ENCODE results near the gene STARD10.

STARD10 gene

DNA sequence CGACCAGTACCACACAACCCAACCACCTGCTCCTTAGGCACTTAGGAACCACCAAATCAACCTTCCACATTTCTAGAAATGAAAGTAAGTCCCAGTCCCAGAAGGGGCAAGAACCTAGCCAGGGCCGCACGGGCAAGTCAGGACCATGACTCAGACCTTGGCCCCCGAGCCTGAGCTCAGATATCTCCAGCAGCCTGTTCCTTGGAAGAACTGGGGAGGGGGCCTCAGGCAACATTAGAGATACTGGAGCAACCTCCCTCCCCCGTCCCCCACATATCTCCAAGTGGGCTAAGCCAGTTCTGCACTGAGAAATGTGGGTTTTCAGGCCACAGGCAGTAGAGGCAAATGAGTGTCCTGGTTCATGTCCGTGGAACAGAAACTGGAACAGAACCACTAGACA, 49.4 kb downstream of the STARD10 start:
- Histone ChIP-seq H3K9me3 (replicated peaks; ENCODE audit: low read length) (no peaks in the 10 kb centered on the region), H3K4me1 (ENCODE audit: control insufficient read depth, insufficient read depth, low read length) (peaks cover 6% of the 10 kb centered on the region), H3K4me2 (ENCODE audit: low read length) (no peak overlapping the region), H3K27me3 (ENCODE audit: control insufficient read depth, insufficient read depth, low read length) (no peaks in the 10 kb centered on the region), H3K36me3 (ENCODE audit: insufficient read depth, low read length) (no peaks in the 10 kb centered on the region), H3K4me3 (ENCODE audit: low read length) (no peak overlapping the region), H3K9ac (ENCODE audit: low read depth, low read length) (no peak overlapping the region)

DNA sequence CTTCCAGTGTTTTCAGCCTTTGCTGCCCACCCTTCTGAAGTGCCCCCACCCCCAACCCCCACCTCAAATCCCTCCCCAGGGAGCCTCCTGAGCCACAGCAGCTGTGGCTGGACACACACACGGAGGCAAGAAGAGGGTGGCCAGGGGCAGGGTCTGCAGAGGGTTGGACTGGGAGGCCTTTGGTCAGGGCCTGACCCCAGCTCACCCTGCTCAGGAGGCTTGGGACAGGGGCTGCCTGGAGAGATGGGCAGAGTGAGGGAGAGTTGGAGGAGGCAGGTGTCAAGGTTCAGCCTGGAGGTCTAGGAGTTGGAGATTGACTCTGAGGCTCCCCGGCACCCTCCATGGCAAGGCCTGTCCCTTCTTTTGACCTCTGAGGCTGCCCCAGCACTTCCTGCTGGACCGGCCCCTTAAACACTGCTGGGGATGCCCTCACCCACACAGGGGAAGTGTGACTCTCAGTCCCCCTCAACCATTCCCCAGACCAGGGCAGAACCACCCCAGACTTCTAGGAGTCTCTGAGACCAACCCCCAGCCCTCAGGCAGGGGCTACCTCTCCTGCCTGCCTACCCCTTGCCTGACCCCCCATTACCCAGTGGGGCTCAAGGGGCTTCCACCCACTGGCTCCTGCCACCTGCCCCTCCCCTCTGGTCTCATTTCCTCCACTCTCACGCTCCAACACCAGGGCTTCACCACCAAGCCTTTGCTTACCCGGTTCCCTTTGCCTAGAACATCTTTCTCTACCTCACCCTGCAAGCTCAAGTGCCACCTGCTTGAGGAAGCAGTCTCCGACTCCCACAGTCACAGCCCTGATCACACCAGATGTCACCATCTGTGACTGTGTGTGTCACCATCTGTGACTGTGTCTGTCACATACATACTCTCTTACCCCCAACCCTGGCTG, 50.3 kb downstream of the STARD10 start:
- Histone ChIP-seq H3K4me1 (ENCODE audit: control insufficient read depth, insufficient read depth, low read length) (peaks cover 8% of the 10 kb centered on the region), H3K9me3 (replicated peaks; ENCODE audit: low read length) (no peaks in the 10 kb centered on the region), H3K9ac (ENCODE audit: low read depth, low read length) (no peak overlapping the region), H3K27me3 (ENCODE audit: control insufficient read depth, insufficient read depth, low read length) (no peaks in the 10 kb centered on the region), H3K36me3 (ENCODE audit: insufficient read depth, low read length) (no peaks in the 10 kb centered on the region), H3K4me3 (ENCODE audit: low read length) (no peak overlapping the region), H3K4me2 (ENCODE audit: low read length) (no peak overlapping the region)

DNA sequence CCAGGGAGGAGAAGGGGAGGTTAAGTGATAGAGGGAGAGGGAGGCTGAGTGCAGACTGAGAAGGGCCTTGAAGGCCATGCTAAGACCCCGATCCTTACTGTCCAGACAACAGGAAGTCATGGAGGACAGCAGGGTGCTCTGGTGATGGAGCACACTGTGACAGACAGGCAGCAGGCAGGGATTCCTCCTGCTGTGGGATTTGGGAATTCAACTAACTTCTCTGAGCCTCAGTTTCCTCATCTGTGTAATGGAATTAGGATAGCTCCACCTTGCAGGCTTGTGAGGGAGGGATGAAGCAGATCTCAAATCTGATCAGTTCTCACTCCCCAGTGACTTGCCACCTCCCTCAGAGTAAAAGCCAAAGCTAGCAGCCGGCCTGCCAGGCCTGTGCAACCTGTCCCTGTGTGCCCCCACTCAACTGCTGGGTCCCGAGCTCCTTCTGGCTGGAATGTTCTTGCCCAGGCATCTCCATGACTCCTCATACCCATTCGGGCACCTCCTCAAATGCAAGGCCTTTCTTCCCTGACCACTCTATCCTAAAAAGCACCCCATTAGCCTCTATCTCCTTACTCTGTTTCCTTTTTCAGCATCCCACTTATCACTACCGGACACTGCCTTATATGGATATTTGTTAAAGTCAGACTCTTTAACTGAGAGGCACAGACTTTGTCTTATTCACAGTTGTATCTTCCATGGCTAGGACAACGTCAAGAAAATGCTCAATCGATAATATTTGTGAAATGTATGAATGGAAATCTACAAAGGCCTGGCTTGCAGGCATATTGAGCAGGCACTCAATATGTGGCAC, 51.1 kb downstream of the STARD10 start:
- Histone ChIP-seq H3K27me3 (ENCODE audit: control insufficient read depth, insufficient read depth, low read length) (no peaks in the 10 kb centered on the region), H3K36me3 (ENCODE audit: insufficient read depth, low read length) (no peaks in the 10 kb centered on the region), H3K4me1 (ENCODE audit: control insufficient read depth, insufficient read depth, low read length) (peaks cover 16% of the 10 kb centered on the region), H3K9ac (ENCODE audit: low read depth, low read length) (no peak overlapping the region), H3K4me3 (ENCODE audit: low read length) (no peak overlapping the region), H3K9me3 (replicated peaks; ENCODE audit: low read length) (no peaks in the 10 kb centered on the region), H3K4me2 (ENCODE audit: low read length) (no peak overlapping the region)

DNA sequence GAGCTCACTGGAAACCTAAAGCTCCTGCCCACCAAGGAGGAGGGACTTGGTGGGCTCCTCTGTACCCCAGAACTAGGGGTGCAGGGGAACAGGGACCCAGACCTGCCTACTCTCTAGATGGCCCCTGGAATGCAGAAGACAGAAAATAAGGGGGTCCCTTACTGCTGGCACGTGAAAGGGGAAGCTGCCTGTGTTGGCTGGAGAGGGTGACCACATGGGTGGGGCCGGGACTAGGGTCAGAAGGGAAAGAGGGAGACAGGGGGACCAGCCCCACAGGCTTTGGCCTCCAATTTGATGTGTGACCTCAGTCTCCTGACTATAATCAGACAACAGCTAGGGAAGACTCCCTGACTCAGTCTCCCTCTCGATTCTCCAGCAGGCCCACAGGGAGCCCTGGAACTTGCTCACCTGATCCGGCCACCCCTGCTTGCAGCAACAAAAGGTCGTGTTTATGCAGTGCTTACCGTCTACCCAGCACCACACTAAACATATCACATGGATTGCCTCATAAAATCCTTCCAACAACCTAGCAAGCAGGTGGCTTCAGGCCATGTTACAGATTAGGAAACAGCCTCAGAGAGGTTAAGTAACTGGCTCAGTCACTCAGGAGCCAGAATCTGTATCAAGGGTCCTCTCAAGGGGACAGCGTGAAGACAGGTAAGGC, 51.9 kb downstream of the STARD10 start:
- H3K4me1 ChIP-seq (ENCODE audit: control insufficient read depth, insufficient read depth, low read length), result peaks cover 21% of the 10 kb centered on the region
- no peaks in the 10 kb centered on the region for H3K9me3 ChIP-seq (replicated peaks; ENCODE audit: low read length)
- H3K27me3 ChIP-seq (ENCODE audit: control insufficient read depth, insufficient read depth, low read length), result no peaks in the 10 kb centered on the region
- no peaks in the 10 kb centered on the region for H3K36me3 ChIP-seq (ENCODE audit: insufficient read depth, low read length)
- no peak overlapping the region for H3K4me3 ChIP-seq (ENCODE audit: low read length)
- H3K4me2 ChIP-seq (ENCODE audit: low read length), result no peak overlapping the region
- H3K9ac ChIP-seq (ENCODE audit: low read depth, low read length), result no peak overlapping the region

- Histone ChIP-seq H3K4me2 (ENCODE audit: low read length) (no peak overlapping the region), H3K9me3 (replicated peaks; ENCODE audit: low read length) (no peaks in the 10 kb centered on the region), H3K36me3 (ENCODE audit: insufficient read depth, low read length) (no peaks in the 10 kb centered on the region), H3K4me3 (ENCODE audit: low read length) (no peak overlapping the region), H3K9ac (ENCODE audit: low read depth, low read length) (no peak overlapping the region), H3K27me3 (ENCODE audit: control insufficient read depth, insufficient read depth, low read length) (no peaks in the 10 kb centered on the region), H3K4me1 (ENCODE audit: control insufficient read depth, insufficient read depth, low read length) (peaks cover 26% of the 10 kb centered on the region)
Observed at GRCh38 chr11:72741429-72741833, 52.4 kb downstream of the STARD10 start.

DNA sequence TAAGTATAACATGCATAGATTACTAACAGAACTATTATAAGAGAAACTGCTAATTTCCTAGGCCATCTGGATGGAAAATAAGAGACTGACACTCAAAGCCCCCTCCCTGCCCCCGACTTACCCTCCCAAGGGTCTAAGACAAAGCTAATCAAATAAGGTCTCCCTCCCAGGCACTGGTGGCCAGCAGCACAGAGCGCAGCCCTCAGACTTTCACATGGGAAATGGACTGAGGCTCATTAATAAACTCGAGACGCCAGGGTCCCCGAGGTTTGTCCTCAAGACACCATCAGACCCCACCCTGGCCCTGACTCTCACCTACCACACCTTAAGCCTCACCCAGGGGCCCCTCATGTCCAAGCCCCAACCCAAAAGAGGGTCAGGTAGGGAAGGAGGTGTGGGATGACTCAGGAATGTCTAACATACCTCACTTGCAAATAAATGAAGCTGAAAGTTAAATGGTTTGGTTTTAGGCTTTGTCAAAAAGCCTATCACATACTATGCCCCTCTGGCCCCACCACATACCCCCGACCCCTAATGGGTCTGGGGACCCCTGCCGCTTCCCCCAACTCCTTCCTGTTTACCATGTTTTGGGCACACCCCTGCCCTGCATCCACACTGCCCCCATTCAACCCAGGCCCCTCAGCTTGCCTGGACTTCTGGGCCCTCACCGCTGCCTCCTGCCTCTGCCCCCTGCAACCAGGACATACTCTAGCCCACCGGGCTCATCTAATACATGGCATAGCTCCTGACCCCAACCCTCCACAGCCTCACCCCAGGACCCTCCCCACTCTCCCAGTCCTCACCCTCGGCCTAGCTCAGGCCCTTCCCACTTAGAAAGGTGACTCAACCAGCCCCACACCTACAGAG, 53.1 kb downstream of the STARD10 start:
- H3K27me3 ChIP-seq (ENCODE audit: control insufficient read depth, insufficient read depth, low read length), result no peaks in the 10 kb centered on the region
- H3K36me3 ChIP-seq (ENCODE audit: insufficient read depth, low read length), result no peaks in the 10 kb centered on the region
- no peak overlapping the region for H3K4me2 ChIP-seq (ENCODE audit: low read length)
- H3K4me1 ChIP-seq (ENCODE audit: control insufficient read depth, insufficient read depth, low read length), result peaks cover 33% of the 10 kb centered on the region
- H3K4me3 ChIP-seq (ENCODE audit: low read length), result no peak overlapping the region
- H3K9me3 ChIP-seq (replicated peaks; ENCODE audit: low read length), result no peaks in the 10 kb centered on the region
- no peak overlapping the region for H3K9ac ChIP-seq (ENCODE audit: low read depth, low read length)

GRCh38 chr11:72740060-72740424, 53.8 kb downstream of the STARD10 start:
- Histone ChIP-seq H3K9ac (ENCODE audit: low read depth, low read length) (no peak overlapping the region), H3K4me2 (ENCODE audit: low read length) (no peak overlapping the region), H3K9me3 (replicated peaks; ENCODE audit: low read length) (no peaks in the 10 kb centered on the region), H3K36me3 (ENCODE audit: insufficient read depth, low read length) (no peaks in the 10 kb centered on the region), H3K4me1 (ENCODE audit: control insufficient read depth, insufficient read depth, low read length) (peaks cover 37% of the 10 kb centered on the region), H3K4me3 (ENCODE audit: low read length) (no peak overlapping the region), H3K27me3 (ENCODE audit: control insufficient read depth, insufficient read depth, low read length) (no peaks in the 10 kb centered on the region)

GRCh38 chr11:72739240-72740059, 54.4 kb downstream of the STARD10 start:
- Histone ChIP-seq H3K27me3 (ENCODE audit: control insufficient read depth, insufficient read depth, low read length) (no peaks in the 10 kb centered on the region), H3K9ac (ENCODE audit: low read depth, low read length) (no peak overlapping the region), H3K4me2 (ENCODE audit: low read length) (no peak overlapping the region), H3K9me3 (replicated peaks; ENCODE audit: low read length) (no peaks in the 10 kb centered on the region), H3K36me3 (ENCODE audit: insufficient read depth, low read length) (no peaks in the 10 kb centered on the region), H3K4me1 (ENCODE audit: control insufficient read depth, insufficient read depth, low read length) (peaks cover 37% of the 10 kb centered on the region), H3K4me3 (ENCODE audit: low read length) (no peak overlapping the region)

GRCh38 chr11:72738199-72739141, 55.4 kb downstream of the STARD10 start:
- Histone ChIP-seq H3K27me3 (ENCODE audit: control insufficient read depth, insufficient read depth, low read length) (no peaks in the 10 kb centered on the region), H3K9ac (ENCODE audit: low read depth, low read length) (no peak overlapping the region), H3K4me3 (ENCODE audit: low read length) (no peak overlapping the region), H3K36me3 (ENCODE audit: insufficient read depth, low read length) (no peaks in the 10 kb centered on the region), H3K9me3 (replicated peaks; ENCODE audit: low read length) (no peaks in the 10 kb centered on the region), H3K4me1 (ENCODE audit: control insufficient read depth, insufficient read depth, low read length) (peaks cover 37% of the 10 kb centered on the region), H3K4me2 (ENCODE audit: low read length) (no peak overlapping the region)
